ENCODE data around the gene SNX14. TPM values are rescaled to one million over a fixed set of nuclear protein-coding genes. Genes with fewer than 3 reads are reported as not detected.

Gene SNX14, protein sequence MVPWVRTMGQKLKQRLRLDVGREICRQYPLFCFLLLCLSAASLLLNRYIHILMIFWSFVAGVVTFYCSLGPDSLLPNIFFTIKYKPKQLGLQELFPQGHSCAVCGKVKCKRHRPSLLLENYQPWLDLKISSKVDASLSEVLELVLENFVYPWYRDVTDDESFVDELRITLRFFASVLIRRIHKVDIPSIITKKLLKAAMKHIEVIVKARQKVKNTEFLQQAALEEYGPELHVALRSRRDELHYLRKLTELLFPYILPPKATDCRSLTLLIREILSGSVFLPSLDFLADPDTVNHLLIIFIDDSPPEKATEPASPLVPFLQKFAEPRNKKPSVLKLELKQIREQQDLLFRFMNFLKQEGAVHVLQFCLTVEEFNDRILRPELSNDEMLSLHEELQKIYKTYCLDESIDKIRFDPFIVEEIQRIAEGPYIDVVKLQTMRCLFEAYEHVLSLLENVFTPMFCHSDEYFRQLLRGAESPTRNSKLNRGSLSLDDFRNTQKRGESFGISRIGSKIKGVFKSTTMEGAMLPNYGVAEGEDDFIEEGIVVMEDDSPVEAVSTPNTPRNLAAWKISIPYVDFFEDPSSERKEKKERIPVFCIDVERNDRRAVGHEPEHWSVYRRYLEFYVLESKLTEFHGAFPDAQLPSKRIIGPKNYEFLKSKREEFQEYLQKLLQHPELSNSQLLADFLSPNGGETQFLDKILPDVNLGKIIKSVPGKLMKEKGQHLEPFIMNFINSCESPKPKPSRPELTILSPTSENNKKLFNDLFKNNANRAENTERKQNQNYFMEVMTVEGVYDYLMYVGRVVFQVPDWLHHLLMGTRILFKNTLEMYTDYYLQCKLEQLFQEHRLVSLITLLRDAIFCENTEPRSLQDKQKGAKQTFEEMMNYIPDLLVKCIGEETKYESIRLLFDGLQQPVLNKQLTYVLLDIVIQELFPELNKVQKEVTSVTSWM
- 135 and 141 TPM in 2 replicates for total RNA-seq

DNA sequence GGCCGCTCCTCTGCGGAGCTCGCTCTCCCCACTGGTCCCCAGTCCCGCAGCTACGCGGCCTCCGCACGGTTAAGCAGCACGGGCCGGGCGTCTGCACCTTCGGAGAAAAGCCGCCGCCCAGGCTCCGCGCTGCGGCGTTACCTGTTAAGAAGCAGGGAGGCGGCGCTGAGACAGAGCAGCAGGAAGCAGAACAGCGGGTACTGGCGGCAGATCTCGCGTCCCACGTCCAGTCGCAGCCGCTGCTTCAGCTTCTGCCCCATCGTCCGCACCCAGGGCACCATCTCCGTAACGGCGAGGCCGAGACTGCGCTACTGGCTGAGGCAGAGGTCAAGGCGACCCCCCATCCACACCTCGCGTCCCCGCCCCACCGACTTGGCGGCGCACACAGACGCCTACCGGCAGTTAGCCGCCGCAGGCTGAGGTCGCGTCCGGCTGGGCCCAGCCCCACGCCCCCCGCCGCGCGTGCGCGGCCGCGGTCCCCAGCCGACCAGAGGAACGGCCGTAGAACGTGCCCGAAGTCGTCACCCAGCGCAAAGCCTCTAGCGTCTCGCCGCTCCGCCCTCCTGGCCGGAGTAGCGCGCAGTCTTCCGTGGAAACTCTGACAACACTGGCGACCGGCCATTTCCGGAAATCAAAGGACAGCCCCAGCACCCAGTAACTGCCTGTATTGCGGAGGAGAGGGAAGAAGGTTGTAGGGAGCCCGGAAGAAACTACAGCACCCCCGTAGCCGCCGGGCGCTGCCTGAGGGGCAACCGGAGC, at the start of gene SNX14:
Gene SNX14 (minus strand): TSS at position 421 of the 759 bp plus-strand sequence. CDS start 140 bp downstream, at position 281.

DNA sequence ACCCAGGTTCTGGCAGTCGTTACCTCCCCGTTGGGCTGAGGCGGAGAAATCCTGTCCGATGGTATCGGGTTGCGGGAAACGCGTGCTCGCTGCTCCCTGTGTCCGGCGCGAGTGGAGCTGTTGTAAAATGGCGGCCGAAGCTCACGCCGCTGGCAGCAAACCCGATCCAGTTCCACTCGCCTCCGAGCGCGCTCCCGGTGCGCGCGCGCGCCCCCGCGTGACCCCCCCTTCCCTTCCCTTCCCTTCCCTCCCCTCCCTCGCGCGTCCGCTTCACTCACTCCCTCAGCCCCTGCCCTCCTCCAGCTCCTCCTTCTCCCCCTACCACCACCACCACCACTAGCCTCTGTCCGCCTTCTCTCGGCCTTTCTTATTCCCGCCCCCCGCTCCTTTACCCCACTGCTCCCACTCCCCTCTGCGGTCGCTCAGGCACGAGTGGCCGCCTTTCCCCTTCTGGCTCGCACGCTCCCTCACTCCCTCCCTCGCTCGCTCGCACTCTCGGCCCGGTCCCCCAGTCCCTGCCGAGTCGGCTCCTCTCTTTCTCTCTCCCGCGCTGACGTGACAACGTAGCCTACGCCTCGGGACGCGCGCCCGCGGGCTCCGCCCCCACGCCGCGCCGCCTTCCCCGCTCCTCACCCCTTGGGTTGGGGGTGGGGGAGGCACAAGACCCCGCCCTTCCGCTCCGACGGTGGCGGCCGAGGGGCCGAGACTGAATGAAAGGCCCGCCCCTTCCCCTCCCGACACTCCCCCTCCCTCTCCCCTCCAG, 49.3 kb upstream of the SNX14 start, which contains the start of gene SYNCRIP:
Gene SYNCRIP (minus strand): TSS at position 113 of the 763 bp plus-strand sequence. CDS start 1,447 bp downstream, outside the sequence.

Other genes starting within 250 kb of the SNX14 start
- gene NT5E, start 143.8 kb downstream of the SNX14 start, total RNA-seq: 149 and 226 TPM in 2 replicates
- 148 and 171 TPM in 2 replicates for gene SYNCRIP, start 49.0 kb upstream of the SNX14 start, total RNA-seq